ENCODE measurements around the gene ARRB1. TPM values are rescaled to one million over a fixed set of nuclear protein-coding genes. Genes with fewer than 3 reads are reported as not detected.

ARRB1 gene
- total and polyA plus RNA-seq, 9 of the 15 experiments (the other 6 are each of a cell fraction or from before 2014, with no cell fraction given), result 6.6 to 45.4 (median 28.5) TPM

DNA sequence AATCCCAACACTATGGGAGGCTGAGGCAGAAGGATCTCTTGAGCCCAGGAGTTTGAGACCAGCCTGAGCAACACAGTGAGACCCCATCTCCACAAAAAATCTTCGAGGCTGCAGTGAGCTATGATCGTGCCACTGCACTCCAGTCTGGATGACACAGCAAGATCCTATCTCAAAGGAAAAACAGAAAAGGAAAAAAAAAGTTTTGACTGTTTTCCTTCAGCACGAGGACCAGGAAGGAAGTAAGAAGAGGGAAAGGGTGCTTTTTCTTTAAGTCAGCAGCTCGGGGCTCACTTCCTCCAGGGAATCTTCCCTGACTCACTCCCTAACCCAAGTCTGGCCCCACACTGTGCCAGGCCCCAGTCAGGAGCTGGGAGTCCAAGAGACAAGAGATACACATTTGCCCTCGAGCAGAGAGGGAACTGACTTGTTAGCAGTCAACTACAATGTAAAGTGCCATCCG lies 14.2 kb downstream of the ARRB1 start (continued):
- TF ChIP-seq, protein P1, sequence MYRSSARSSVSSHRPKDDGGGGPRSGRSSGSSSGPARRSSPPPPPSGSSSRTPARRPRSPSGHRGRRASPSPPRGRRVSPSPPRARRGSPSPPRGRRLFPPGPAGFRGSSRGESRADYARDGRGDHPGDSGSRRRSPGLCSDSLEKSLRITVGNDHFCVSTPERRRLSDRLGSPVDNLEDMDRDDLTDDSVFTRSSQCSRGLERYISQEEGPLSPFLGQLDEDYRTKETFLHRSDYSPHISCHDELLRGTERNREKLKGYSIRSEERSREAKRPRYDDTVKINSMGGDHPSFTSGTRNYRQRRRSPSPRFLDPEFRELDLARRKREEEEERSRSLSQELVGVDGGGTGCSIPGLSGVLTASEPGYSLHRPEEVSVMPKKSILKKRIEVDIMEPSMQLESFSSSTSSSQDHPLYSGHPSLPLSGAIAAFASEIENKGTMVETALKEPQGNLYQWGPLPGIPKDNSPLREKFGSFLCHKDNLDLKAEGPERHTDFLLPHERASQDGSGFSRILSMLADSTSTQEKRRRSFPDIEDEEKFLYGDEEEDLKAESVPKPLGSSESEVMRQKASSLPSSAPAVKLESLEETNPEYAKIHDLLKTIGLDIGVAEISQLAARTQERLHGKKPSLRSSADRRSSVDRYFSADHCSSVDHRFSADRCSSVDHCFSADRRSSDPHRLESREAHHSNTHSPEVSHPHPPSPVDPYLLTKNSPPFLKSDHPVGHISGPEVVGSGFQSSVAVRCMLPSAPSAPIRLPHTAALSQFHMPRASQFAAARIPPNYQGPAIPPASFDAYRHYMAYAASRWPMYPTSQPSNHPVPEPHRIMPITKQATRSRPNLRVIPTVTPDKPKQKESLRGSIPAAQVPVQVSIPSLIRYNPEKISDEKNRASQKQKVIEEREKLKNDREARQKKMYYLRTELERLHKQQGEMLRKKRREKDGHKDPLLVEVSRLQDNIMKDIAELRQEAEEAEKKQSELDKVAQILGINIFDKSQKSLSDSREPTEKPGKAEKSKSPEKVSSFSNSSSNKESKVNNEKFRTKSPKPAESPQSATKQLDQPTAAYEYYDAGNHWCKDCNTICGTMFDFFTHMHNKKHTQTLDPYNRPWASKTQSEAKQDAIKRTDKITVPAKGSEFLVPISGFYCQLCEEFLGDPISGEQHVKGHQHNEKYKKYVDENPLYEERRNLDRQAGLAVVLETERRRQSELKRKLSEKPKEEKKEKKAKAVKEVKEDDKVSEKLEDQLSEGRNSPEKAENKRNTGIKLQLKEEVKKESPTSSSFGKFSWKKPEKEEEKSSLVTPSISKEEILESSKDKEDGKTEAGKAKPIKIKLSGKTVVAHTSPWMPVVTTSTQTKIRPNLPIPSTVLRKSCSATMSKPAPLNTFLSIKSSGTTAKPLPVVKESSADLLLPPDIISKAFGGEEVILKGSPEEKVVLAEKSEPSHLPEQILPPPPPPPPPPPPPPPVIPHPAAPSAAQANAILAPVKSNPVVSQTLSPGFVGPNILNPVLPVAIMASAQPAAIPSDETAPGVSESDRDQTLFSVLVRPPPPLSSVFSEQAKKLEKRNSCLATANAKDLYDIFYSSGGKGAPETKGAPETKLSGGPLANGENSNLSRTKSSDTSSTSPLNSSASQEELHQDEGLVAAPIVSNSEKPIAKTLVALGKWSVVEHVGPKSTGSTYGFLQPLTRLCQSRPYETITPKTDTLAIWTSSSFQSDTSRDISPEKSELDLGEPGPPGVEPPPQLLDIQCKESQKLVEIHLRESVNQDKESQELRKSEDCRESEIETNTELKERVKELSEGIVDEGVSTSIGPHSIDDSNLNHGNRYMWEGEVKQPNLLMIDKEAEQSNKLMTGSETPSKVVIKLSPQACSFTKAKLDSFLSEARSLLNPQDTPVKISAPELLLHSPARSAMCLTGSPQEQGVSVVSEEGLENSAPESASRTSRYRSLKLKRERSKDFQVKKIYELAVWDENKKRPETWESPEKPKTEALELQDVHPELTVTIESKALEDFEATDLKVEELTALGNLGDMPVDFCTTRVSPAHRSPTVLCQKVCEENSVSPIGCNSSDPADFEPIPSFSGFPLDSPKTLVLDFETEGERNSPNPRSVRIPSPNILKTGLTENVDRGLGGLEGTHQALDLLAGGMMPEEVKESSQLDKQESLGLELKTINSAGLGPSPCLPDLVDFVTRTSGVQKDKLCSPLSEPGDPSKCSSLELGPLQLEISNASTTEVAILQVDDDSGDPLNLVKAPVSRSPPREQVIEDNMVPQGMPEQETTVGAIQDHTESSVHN (IDR thresholded peaks at IDR 0.05; ENCODE audit: borderline replicate concordance in 1 of 2, low read depth in 1 of 2), result no peak
- TF ChIP-seq BRF1 (IDR thresholded peaks at IDR 0.05; ENCODE audit: borderline replicate concordance, extremely low read depth, insufficient read length) (no peak), ZEB2 (IDR thresholded peaks at IDR 0.05) (no peak), EP300 (IDR thresholded peaks at IDR 0.05; ENCODE audit: low read length) (peak; percentile 31; the same call in 1 of the 2 replicates)
- TF ChIP-seq, protein P2, sequence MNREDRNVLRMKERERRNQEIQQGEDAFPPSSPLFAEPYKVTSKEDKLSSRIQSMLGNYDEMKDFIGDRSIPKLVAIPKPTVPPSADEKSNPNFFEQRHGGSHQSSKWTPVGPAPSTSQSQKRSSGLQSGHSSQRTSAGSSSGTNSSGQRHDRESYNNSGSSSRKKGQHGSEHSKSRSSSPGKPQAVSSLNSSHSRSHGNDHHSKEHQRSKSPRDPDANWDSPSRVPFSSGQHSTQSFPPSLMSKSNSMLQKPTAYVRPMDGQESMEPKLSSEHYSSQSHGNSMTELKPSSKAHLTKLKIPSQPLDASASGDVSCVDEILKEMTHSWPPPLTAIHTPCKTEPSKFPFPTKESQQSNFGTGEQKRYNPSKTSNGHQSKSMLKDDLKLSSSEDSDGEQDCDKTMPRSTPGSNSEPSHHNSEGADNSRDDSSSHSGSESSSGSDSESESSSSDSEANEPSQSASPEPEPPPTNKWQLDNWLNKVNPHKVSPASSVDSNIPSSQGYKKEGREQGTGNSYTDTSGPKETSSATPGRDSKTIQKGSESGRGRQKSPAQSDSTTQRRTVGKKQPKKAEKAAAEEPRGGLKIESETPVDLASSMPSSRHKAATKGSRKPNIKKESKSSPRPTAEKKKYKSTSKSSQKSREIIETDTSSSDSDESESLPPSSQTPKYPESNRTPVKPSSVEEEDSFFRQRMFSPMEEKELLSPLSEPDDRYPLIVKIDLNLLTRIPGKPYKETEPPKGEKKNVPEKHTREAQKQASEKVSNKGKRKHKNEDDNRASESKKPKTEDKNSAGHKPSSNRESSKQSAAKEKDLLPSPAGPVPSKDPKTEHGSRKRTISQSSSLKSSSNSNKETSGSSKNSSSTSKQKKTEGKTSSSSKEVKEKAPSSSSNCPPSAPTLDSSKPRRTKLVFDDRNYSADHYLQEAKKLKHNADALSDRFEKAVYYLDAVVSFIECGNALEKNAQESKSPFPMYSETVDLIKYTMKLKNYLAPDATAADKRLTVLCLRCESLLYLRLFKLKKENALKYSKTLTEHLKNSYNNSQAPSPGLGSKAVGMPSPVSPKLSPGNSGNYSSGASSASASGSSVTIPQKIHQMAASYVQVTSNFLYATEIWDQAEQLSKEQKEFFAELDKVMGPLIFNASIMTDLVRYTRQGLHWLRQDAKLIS (CRISPR knock-in tag; IDR thresholded peaks at IDR 0.05), result no peak
- TF ChIP-seq, protein P3, sequence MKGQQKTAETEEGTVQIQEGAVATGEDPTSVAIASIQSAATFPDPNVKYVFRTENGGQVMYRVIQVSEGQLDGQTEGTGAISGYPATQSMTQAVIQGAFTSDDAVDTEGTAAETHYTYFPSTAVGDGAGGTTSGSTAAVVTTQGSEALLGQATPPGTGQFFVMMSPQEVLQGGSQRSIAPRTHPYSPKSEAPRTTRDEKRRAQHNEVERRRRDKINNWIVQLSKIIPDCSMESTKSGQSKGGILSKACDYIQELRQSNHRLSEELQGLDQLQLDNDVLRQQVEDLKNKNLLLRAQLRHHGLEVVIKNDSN (CRISPR knock-in tag; IDR thresholded peaks at IDR 0.05), result no peak
- TF ChIP-seq, protein P4, sequence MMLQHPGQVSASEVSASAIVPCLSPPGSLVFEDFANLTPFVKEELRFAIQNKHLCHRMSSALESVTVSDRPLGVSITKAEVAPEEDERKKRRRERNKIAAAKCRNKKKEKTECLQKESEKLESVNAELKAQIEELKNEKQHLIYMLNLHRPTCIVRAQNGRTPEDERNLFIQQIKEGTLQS (IDR thresholded peaks at IDR 0.05), result no peak
- TF ChIP-seq, protein P4 (CRISPR knock-in tag; conservative IDR thresholded peaks at IDR 0.05), result peak; percentile 4; the same call in 1 of the 2 replicates
